ENCODE results near the gene ERN1. TPM values are rescaled to one million over a fixed set of nuclear protein-coding genes. Genes with fewer than 3 reads are reported as not detected.
A peak's percentile ranks its signal among the peaks of the same experiment; 100 is the strongest.

ERN1 gene
- total RNA-seq, 2 donors from 2014 or later: 63.3 to 77.1 TPM

DNA sequence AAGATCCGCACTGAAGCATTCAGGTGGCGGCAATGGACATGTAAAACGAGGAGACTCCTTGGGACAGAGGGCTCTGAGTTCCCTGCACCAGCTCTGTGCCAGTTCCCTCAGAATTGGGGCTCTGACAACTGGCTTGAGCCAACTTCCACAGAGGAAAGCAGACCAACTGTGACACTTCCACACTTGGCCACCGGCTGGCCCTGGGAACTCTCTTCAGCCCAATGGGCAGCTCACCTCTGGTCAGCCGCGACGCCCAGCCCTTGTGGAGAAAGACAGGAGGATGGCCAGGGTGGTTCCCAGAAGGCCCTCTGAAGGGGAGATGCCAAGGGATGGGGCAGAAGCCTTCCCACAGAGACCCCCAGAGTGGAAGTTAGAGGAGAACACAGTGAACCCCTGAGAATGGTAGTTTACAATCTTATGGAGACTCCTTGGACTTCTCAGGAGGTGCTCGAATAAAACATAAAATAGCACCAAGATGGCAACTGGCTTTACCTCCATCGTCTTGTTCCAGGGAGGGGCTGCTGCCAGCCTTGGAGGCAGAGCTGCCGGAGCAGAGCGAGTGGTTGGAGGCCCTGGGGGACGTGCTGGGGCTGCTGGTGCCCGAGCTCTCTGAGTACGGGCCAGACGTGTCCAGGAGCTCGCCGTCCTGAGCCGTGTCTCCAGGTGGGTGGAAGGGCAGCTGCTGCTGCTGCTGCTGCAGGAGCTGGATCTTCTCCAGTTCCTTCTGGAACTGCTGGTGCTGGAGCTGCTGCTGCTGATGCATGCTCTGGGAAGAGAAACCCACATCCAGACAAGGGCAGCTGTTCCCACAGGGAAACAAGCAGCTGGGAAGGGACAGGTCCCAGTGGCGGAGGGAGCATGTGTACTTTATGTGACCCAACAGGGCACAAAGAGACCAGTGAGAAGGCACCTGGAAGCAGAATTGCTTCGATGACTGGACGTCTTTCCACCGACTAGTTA is 74.5 kb downstream of the ERN1 start:
- peak overlapping the region; percentile 82 to 94 (median 86) for H3K27ac ChIP-seq
- 59 to 65% methylated on average over 14 to 22 of the region's 22 CpGs for WGBS, 2 donors
- H3K9me3 ChIP-seq: no peaks in the 10 kb centered on the region
- no peaks in the 10 kb centered on the region for H3K27me3 ChIP-seq
- peaks cover 55% of the 10 kb centered on the region for H3K4me1 ChIP-seq
- intact Hi-C loops (cut with DNase I): no loop called here
- DNase-seq (peak; percentile 78 to 93 (median 89)), ATAC-seq (peak; percentile 70)
- TF ChIP-seq, protein P1, sequence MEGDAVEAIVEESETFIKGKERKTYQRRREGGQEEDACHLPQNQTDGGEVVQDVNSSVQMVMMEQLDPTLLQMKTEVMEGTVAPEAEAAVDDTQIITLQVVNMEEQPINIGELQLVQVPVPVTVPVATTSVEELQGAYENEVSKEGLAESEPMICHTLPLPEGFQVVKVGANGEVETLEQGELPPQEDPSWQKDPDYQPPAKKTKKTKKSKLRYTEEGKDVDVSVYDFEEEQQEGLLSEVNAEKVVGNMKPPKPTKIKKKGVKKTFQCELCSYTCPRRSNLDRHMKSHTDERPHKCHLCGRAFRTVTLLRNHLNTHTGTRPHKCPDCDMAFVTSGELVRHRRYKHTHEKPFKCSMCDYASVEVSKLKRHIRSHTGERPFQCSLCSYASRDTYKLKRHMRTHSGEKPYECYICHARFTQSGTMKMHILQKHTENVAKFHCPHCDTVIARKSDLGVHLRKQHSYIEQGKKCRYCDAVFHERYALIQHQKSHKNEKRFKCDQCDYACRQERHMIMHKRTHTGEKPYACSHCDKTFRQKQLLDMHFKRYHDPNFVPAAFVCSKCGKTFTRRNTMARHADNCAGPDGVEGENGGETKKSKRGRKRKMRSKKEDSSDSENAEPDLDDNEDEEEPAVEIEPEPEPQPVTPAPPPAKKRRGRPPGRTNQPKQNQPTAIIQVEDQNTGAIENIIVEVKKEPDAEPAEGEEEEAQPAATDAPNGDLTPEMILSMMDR (IDR thresholded peaks at IDR 0.05): no peak
- TF ChIP-seq POLR2A (IDR thresholded peaks at IDR 0.05): peak in 1 of 3 donors; percentile 20
- H3K4me3 ChIP-seq: no peak overlapping the region
- H3K36me3 ChIP-seq (replicated peaks in 1 of 2; ENCODE audit: insufficient read depth in 1 of 2, low read depth in 2 of 2): peaks cover 3 to 35% of the 10 kb centered on the region in 2 donors

- 94 to 95% methylated on average over 19 to 21 of the region's 21 CpGs for WGBS, 2 donors
- H3K9me3 ChIP-seq: no peaks in the 10 kb centered on the region
- H3K36me3 ChIP-seq (replicated peaks in 1 of 2; ENCODE audit: insufficient read depth in 1 of 2, low read depth in 2 of 2): peaks cover 7 to 44% of the 10 kb centered on the region in 2 donors
- intact Hi-C loops (cut with DNase I): no loop called here
- no peak for TF ChIP-seq POLR2A (IDR thresholded peaks at IDR 0.05)
- TF ChIP-seq, protein P1 (IDR thresholded peaks at IDR 0.05): no peak
- DNase-seq (no peak), ATAC-seq (no peak)
- no peak overlapping the region for H3K4me3 ChIP-seq
- no peak overlapping the region for H3K27ac ChIP-seq
- no peaks in the 10 kb centered on the region for H3K27me3 ChIP-seq
- H3K4me1 ChIP-seq: peaks cover 44% of the 10 kb centered on the region
These were observed 75.6 kb downstream of the ERN1 start for GRCh38 chr17:64054304-64054703.

- no peaks in the 10 kb centered on the region for H3K27me3 ChIP-seq
- ATAC-seq (no peak), DNase-seq (no peak)
- H3K36me3 ChIP-seq (replicated peaks in 1 of 2; ENCODE audit: insufficient read depth in 1 of 2, low read depth in 2 of 2): peaks cover 16 to 56% of the 10 kb centered on the region in 2 donors
- H3K27ac ChIP-seq: no peak overlapping the region
- no peaks in the 10 kb centered on the region for H3K9me3 ChIP-seq
- WGBS, 2 donors: 85 to 93% methylated on average over 10 of the region's 10 CpGs
- TF ChIP-seq, protein P1 (IDR thresholded peaks at IDR 0.05): no peak
- no peak for TF ChIP-seq POLR2A (IDR thresholded peaks at IDR 0.05)
- H3K4me3 ChIP-seq: no peak overlapping the region
- intact Hi-C loops (cut with DNase I): no loop called here
- H3K4me1 ChIP-seq: peaks cover 32% of the 10 kb centered on the region
These were observed 76.8 kb downstream of the ERN1 start for GRCh38 chr17:64053101-64053500.

- TF ChIP-seq, protein P1 (IDR thresholded peaks at IDR 0.05): no peak
- no peak for TF ChIP-seq POLR2A (IDR thresholded peaks at IDR 0.05)
- ATAC-seq (no peak), DNase-seq (no peak)
- Histone ChIP-seq H3K4me1 (peaks cover 12% of the 10 kb centered on the region), H3K27ac (no peak overlapping the region), H3K9me3 (no peaks in the 10 kb centered on the region), H3K4me3 (no peak overlapping the region), H3K27me3 (no peaks in the 10 kb centered on the region), H3K36me3 (replicated peaks in 1 of 2; ENCODE audit: insufficient read depth in 1 of 2, low read depth in 2 of 2) (peaks cover 22 to 72% of the 10 kb centered on the region in 2 donors)
- 53 to 70% methylated on average over 1 of the region's 1 CpG for WGBS, 2 donors
- intact Hi-C loops (cut with DNase I): no loop called here
These were observed 78.8 kb downstream of the ERN1 start for GRCh38 chr17:64051153-64051552.

All from body of pancreas (tissue), 4 donors.